Activated CD8-positive, alpha-beta memory T cell treated with anti-CD3 and anti-CD28 coated beads for 48 hours (primary cell): ENCODE data around the gene HTRA3.
A peak's percentile ranks its signal among the peaks of the same experiment; 100 is the strongest.

Source experiments
- DNase-seq, 3 experiments: peaks; one replicate each; pipeline ENCODE4 v3.0.0-alpha.2; 2020; ENCODE audit warnings: low read depth in 2 of 3, low spot score in 2 of 3

HTRA3 gene

GRCh38 chr4:8233672-8234484 is 35.7 kb upstream of the HTRA3 start:
- DNase-seq, result no peak

- DNase-seq, result no peak
Observed at GRCh38 chr4:8234715-8235114, 34.8 kb upstream of the HTRA3 start.

- DNase-seq, result no peak
Observed at GRCh38 chr4:8235224-8235623, 34.3 kb upstream of the HTRA3 start.

- no peak for DNase-seq
Observed at GRCh38 chr4:8235686-8236085, 33.9 kb upstream of the HTRA3 start.

GRCh38 chr4:8236106-8236919 is 33.2 kb upstream of the HTRA3 start:
- DNase-seq, result no peak

- no peak for DNase-seq
Observed at GRCh38 chr4:8236920-8237195, 32.7 kb upstream of the HTRA3 start.

GRCh38 chr4:8237256-8237989 is 32.1 kb upstream of the HTRA3 start:
- no peak for DNase-seq

GRCh38 chr4:8238036-8238511 is 31.5 kb upstream of the HTRA3 start:
- DNase-seq, result no peak

GRCh38 chr4:8238515-8239053 is 31.0 kb upstream of the HTRA3 start:
- no peak for DNase-seq

- no peak for DNase-seq
Observed at GRCh38 chr4:8239226-8239625, 30.3 kb upstream of the HTRA3 start.

- DNase-seq, result no peak
Observed at GRCh38 chr4:8239661-8240060, 29.9 kb upstream of the HTRA3 start.

GRCh38 chr4:8240211-8241041 is 29.1 kb upstream of the HTRA3 start:
- DNase-seq, result no peak

GRCh38 chr4:8241211-8241779 is 28.3 kb upstream of the HTRA3 start:
- no peak for DNase-seq

- DNase-seq, result peak; percentile 60 to 94 (median 93)
Observed at GRCh38 chr4:8241895-8242696, 27.5 kb upstream of the HTRA3 start.

GRCh38 chr4:8242782-8243560 is 26.6 kb upstream of the HTRA3 start:
- DNase-seq, result no peak

- DNase-seq, result no peak
Observed at GRCh38 chr4:8244001-8244757, 25.4 kb upstream of the HTRA3 start.

GRCh38 chr4:8244931-8245460 is 24.6 kb upstream of the HTRA3 start:
- DNase-seq, result no peak
